ENCODE data around the gene YAF2. TPM values are rescaled to one million over a fixed set of nuclear protein-coding genes. Genes with fewer than 3 reads are reported as not detected.

Gene YAF2
- total RNA-seq, 2 donors from 2014 or later, result 19.4 to 27.3 TPM

DNA sequence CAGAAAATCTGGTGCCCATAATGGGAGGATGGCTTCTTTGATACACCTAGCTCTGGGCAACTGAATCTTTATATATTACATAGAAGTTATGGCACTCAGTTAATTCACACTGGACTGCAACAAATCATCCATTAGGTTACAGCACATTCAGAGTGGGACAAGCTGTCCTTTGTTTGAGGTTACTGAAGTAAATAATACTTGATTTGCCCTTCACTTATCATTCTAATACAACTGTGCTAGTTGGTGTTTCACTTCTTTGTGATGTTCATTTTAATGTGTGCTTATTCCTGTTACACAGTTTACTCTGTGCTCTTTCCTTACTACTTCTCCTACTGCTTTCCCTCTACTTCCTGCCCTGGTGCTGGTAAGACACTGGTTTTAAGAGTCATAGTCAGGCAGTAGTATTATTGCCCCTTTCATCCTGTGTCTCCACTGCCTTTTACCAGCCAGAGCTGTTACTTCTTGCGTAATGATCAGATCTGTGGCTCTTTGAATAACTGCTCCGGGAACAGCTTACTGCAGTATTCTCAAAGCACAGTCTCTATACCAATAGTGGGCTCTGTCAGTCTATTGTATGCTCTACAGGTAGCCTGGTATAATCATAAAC lies 57.0 kb downstream of the YAF2 start:
- Histone ChIP-seq H3K4me3 (ENCODE audit: low read length) (no peak overlapping the region), H3K9me3 (ENCODE audit: control insufficient read depth, low read length) (peaks cover 6% of the 10 kb centered on the region), H3K36me3 (ENCODE audit: control insufficient read depth, insufficient read depth, low read length) (peaks cover 13% of the 10 kb centered on the region), H3K27ac (ENCODE audit: low read depth, low read length) (no peak overlapping the region), H3K9ac (ENCODE audit: extremely low read depth, low read length, poor library complexity, severe bottlenecking) (no peak overlapping the region), H3K27me3 (ENCODE audit: control insufficient read depth, insufficient read depth, low read length, poor library complexity, severe bottlenecking) (no peaks in the 10 kb centered on the region), H3K4me1 (ENCODE audit: control insufficient read depth, insufficient read depth, low read length) (no peaks in the 10 kb centered on the region)
- H3K27me3 Mint-ChIP-seq (ENCODE audit: insufficient read depth), result no peaks in the 10 kb centered on the region
- H3K9me3 Mint-ChIP-seq, result peaks cover 7% of the 10 kb centered on the region
- no peak overlapping the region for H3K27ac Mint-ChIP-seq
- peaks cover 21% of the 10 kb centered on the region for H3K36me3 Mint-ChIP-seq (ENCODE audit: low read depth)
- no peaks in the 10 kb centered on the region for H3K4me1 Mint-ChIP-seq
- no peak for DNase-seq
- no peak overlapping the region for H3K4me3 Mint-ChIP-seq
- TF ChIP-seq, protein P1, sequence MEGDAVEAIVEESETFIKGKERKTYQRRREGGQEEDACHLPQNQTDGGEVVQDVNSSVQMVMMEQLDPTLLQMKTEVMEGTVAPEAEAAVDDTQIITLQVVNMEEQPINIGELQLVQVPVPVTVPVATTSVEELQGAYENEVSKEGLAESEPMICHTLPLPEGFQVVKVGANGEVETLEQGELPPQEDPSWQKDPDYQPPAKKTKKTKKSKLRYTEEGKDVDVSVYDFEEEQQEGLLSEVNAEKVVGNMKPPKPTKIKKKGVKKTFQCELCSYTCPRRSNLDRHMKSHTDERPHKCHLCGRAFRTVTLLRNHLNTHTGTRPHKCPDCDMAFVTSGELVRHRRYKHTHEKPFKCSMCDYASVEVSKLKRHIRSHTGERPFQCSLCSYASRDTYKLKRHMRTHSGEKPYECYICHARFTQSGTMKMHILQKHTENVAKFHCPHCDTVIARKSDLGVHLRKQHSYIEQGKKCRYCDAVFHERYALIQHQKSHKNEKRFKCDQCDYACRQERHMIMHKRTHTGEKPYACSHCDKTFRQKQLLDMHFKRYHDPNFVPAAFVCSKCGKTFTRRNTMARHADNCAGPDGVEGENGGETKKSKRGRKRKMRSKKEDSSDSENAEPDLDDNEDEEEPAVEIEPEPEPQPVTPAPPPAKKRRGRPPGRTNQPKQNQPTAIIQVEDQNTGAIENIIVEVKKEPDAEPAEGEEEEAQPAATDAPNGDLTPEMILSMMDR (conservative IDR thresholded peaks at IDR 0.05), result no peak
- 86 to 90% methylated on average over 2 of the region's 2 CpGs for WGBS, 2 experiments (ENCODE audit: insufficient coverage in 1 of 2, insufficient read length in 1 of 2)

DNA sequence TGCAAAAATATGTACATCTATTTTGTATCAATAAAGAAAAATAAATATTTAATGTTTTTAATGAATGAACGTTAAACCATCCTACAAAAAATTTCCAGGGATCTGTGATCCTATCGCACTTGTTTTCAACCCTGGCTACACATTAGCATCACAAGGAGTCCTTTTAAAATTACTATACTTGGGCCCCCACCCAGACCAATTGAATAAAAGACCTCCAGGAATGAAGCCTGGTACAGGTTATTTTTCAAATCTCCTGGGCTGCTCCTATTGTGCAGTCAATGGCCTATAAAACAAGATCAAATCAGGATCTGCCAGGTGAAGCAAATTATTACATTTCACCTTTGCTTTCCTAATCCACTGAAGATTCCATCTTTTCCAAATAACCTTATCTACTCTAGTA lies 59.9 kb downstream of the YAF2 start:
- Mint-ChIP-seq H3K4me3 (no peak overlapping the region), H3K9me3 (peaks cover 18% of the 10 kb centered on the region), H3K4me1 (no peaks in the 10 kb centered on the region), H3K27me3 (ENCODE audit: insufficient read depth) (peaks cover 2% of the 10 kb centered on the region), H3K36me3 (ENCODE audit: low read depth) (peaks cover 24% of the 10 kb centered on the region), H3K27ac (no peak overlapping the region)
- Histone ChIP-seq H3K9ac (ENCODE audit: extremely low read depth, low read length, poor library complexity, severe bottlenecking) (no peak overlapping the region), H3K4me3 (ENCODE audit: low read length) (no peak overlapping the region), H3K27me3 (ENCODE audit: control insufficient read depth, insufficient read depth, low read length, poor library complexity, severe bottlenecking) (no peaks in the 10 kb centered on the region), H3K36me3 (ENCODE audit: control insufficient read depth, insufficient read depth, low read length) (peaks cover 21% of the 10 kb centered on the region), H3K4me1 (ENCODE audit: control insufficient read depth, insufficient read depth, low read length) (no peaks in the 10 kb centered on the region), H3K9me3 (ENCODE audit: control insufficient read depth, low read length) (peaks cover 20% of the 10 kb centered on the region), H3K27ac (ENCODE audit: low read depth, low read length) (no peak overlapping the region)
- 56 to 67% methylated on average over 1 to 2 of the region's 2 CpGs for WGBS, 2 experiments (ENCODE audit: insufficient coverage in 1 of 2, insufficient read length in 1 of 2)
- no peak for DNase-seq
- TF ChIP-seq, protein P1 (conservative IDR thresholded peaks at IDR 0.05), result no peak

DNA sequence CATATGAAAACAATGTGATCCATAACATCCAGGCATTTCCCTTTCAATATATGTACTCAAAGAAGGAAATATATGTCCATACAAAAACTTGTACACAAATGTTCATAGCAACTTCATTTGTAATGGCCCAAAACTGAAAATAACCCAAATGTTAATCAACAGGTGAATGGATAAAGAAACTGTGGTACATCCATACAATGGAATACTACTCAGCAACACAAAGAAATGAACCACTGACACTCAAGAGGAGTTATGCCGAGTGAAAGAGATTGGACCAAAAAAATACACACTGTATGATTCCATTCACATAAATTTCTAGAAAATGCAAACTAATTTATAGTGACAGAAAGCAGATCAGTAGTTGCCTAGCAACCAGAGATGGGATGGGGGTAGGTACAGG lies 63.1 kb downstream of the YAF2 start:
- Histone ChIP-seq H3K4me3 (ENCODE audit: low read length) (peak overlapping the region; percentile 38), H3K9ac (ENCODE audit: extremely low read depth, low read length, poor library complexity, severe bottlenecking) (no peak overlapping the region), H3K27ac (ENCODE audit: low read depth, low read length) (no peak overlapping the region), H3K9me3 (ENCODE audit: control insufficient read depth, low read length) (peaks cover 20% of the 10 kb centered on the region), H3K4me1 (ENCODE audit: control insufficient read depth, insufficient read depth, low read length) (no peaks in the 10 kb centered on the region), H3K27me3 (ENCODE audit: control insufficient read depth, insufficient read depth, low read length, poor library complexity, severe bottlenecking) (no peaks in the 10 kb centered on the region), H3K36me3 (ENCODE audit: control insufficient read depth, insufficient read depth, low read length) (peaks cover 30% of the 10 kb centered on the region)
- H3K27me3 Mint-ChIP-seq (ENCODE audit: insufficient read depth), result peaks cover 2% of the 10 kb centered on the region
- H3K4me1 Mint-ChIP-seq, result no peaks in the 10 kb centered on the region
- no peak overlapping the region for H3K4me3 Mint-ChIP-seq
- TF ChIP-seq, protein P1 (conservative IDR thresholded peaks at IDR 0.05), result no peak
- no peak for DNase-seq
- peaks cover 39% of the 10 kb centered on the region for H3K36me3 Mint-ChIP-seq (ENCODE audit: low read depth)
- peaks cover 18% of the 10 kb centered on the region for H3K9me3 Mint-ChIP-seq
- WGBS, 2 experiments (ENCODE audit: insufficient coverage in 1 of 2, insufficient read length in 1 of 2), result 100% methylated on average over 1 of the region's 1 CpG; no CpG with 5 or more reads in 1 of the 2 experiments
- H3K27ac Mint-ChIP-seq, result no peak overlapping the region

Data from endodermal cell (in vitro differentiated cells).